ENCODE results near the gene CCDC181.

GRCh38 chr1:169421309-169421708, 6.0 kb downstream of the CCDC181 start:
- TF ChIP-seq CTCF (IDR thresholded peaks at IDR 0.05) (no peak), POLR2A (IDR thresholded peaks at IDR 0.05) (no peak)

Measured in uterus (tissue), 2 donors.